Trophoblast cell (in vitro differentiated cells and primary cell): ENCODE data around the gene MAPK12.

ENCODE experiments used
- DNase-seq, 2 donors: peaks; one replicate each; pipeline ENCODE4 v3.0.0-alpha.2; 2016
- H2AFZ ChIP-seq: 2 replicates; pipeline ENCODE4 v1.6.1; 2013; ENCODE audit warnings: low read length, moderate library complexity, mild to moderate bottlenecking; ENCODE audit not compliant: insufficient read depth, poor library complexity
- H2AK5ac ChIP-seq: 2 replicates; pipeline ENCODE4 v1.6.1; 2013; ENCODE audit warnings: mild to moderate bottlenecking, low read length
- H2BK120ac ChIP-seq: 2 replicates; pipeline ENCODE4 v1.6.1; 2013; ENCODE audit warnings: low read length, mild to moderate bottlenecking, moderate library complexity; ENCODE audit not compliant: insufficient read depth, poor library complexity
- H2BK12ac ChIP-seq: 2 replicates; pipeline ENCODE4 v1.6.1; 2013; ENCODE audit warnings: mild to moderate bottlenecking, low read length, moderate library complexity
- H2BK5ac ChIP-seq: 2 replicates; pipeline ENCODE4 v1.6.1; 2013; ENCODE audit warnings: low read length, low read depth, moderate library complexity, mild to moderate bottlenecking; ENCODE audit not compliant: poor library complexity
- H3K14ac ChIP-seq: 2 replicates; pipeline ENCODE4 v1.6.1; 2013; ENCODE audit warnings: mild to moderate bottlenecking, low read length
- H3K18ac ChIP-seq: 2 replicates; pipeline ENCODE4 v1.6.1; 2013; ENCODE audit warnings: mild to moderate bottlenecking, low read length
- H3K23ac ChIP-seq: 2 replicates; pipeline ENCODE4 v1.6.1; 2013; ENCODE audit warnings: low read length
- H3K27ac ChIP-seq: 2 replicates; pipeline ENCODE4 v1.5.1; 2013; ENCODE audit warnings: low read depth, mild to moderate bottlenecking, inconsistent platforms, low read length, moderate library complexity
- H3K27me3 ChIP-seq: 2 replicates; pipeline ENCODE4 v1.6.1; 2013; ENCODE audit warnings: inconsistent platforms, mild to moderate bottlenecking, low read length, moderate library complexity; ENCODE audit not compliant: insufficient read depth
- H3K36me3 ChIP-seq, 2 experiments: 1 replicate in 1 of 2; 2 replicates in 1 of 2; pipeline ENCODE4 v1.6.1; 2013; ENCODE audit warnings: low read length in 2 of 2, mild to moderate bottlenecking in 2 of 2, moderate library complexity in 1 of 2; ENCODE audit not compliant: insufficient read depth in 2 of 2, control insufficient read depth in 1 of 2
- H3K4ac ChIP-seq: 2 replicates; pipeline ENCODE4 v1.6.1; 2013; ENCODE audit warnings: low read depth, mild to moderate bottlenecking, low read length, moderate library complexity
- H3K4me1 ChIP-seq, 2 experiments: 1 replicate in 1 of 2; 2 replicates in 1 of 2; pipeline ENCODE4 v1.6.1; 2013; ENCODE audit warnings: low read length in 2 of 2, mild to moderate bottlenecking in 2 of 2, moderate library complexity in 1 of 2; ENCODE audit not compliant: insufficient read depth in 2 of 2, control insufficient read depth in 1 of 2
- H3K4me2 ChIP-seq: 2 replicates; pipeline ENCODE4 v1.6.1; 2013; ENCODE audit warnings: inconsistent platforms, mild to moderate bottlenecking, low read length, moderate library complexity
- H3K4me3 ChIP-seq: 2 replicates; pipeline ENCODE4 v1.5.1; 2013; ENCODE audit warnings: mild to moderate bottlenecking, low read depth, low read length, inconsistent platforms
- H3K79me1 ChIP-seq: one replicate; pipeline ENCODE4 v1.6.1; 2013; ENCODE audit warnings: low read length
- H3K79me2 ChIP-seq: 2 replicates; pipeline ENCODE4 v1.6.1; 2013; ENCODE audit warnings: low read length, mild to moderate bottlenecking; ENCODE audit not compliant: control insufficient read depth, insufficient read depth, poor library complexity
- H3K9ac ChIP-seq: 2 replicates; pipeline ENCODE4 v1.6.1; 2013; ENCODE audit warnings: mild to moderate bottlenecking, low read length
- H3K9me3 ChIP-seq: 2 replicates; pipeline ENCODE4 v1.6.1; 2013; ENCODE audit warnings: low read depth, mild to moderate bottlenecking, control low read depth, inconsistent platforms, low read length; ENCODE audit not compliant: insufficient read depth
- H4K12ac ChIP-seq: 2 replicates; pipeline ENCODE4 v1.6.1; 2013; ENCODE audit warnings: low read depth, mild to moderate bottlenecking, low read length, moderate library complexity
- H4K8ac ChIP-seq: 2 replicates; pipeline ENCODE4 v1.6.1; 2013; ENCODE audit warnings: low read depth, mild to moderate bottlenecking, low read length, moderate library complexity
- H4K91ac ChIP-seq: one replicate; pipeline ENCODE4 v1.6.1; 2013; ENCODE audit warnings: low read depth, mild to moderate bottlenecking, low read length, moderate library complexity
- WGBS: extraction: QIAGEN DNeasy Blood & Tissue Kit; methylation state at CpG from one replicate; pipeline ENCODE4 v1.1.7; 2013; ENCODE audit warnings: missing lambda C conversion rate; ENCODE audit not compliant: insufficient read length, insufficient coverage; ENCODE audit errors: extremely low coverage; 5-methylcytosine and 5-hydroxymethylcytosine counted together

The MAPK12 gene

DNA sequence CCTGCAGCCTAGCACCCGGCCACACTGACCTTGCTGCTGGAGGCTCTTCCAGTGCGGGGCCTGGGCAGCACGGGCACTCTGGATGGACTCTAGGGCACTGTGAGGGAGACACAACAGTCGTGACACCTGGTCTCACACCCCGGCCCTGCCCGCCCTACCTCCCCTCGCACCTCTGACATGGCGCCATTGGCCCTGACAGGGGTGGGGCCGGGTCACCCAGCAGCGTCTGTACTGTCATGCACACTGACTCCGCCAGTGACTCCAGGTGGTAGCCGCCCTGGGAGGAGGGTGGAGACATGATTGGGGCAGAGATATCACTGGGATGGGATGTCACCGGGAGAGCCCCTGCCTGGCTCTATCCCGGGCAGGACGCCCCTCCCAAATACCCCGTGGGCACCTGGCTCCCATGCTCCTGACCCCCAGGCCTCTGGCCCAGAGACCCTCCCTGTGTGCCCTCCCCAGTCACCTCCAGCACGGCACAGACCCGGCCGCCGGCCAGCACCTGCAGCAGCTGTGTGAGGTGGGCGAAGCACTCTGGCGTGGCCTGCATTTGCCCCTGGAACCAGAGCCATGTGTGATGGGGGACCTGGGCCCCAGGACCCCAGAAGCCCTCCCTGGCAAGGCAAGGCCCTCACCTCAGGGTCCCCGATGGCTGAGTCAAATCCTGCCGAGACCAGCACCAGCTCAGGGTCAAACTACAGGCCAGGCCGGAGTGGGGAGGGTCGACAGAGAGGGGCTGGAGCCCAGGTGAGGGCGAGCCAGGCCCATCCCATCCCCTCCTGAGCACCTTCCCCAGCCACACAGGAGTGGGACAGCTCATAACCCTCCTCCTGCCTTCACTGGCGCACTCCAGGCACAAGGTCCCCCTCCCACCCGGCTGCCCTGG lies 13.0 kb downstream of the MAPK12 start:
- Histone ChIP-seq H3K79me2 (peaks cover 16% of the 10 kb centered on the region), H3K27me3 (no peaks in the 10 kb centered on the region), H2BK5ac (no peak overlapping the region), H2AFZ (no peak overlapping the region), H3K36me3 (peaks cover 26 to 29% of the 10 kb centered on the region in 2 experiments), H3K79me1 (peaks cover 14% of the 10 kb centered on the region), H3K23ac (no peak overlapping the region), H3K4me1 (peaks cover 18 to 27% of the 10 kb centered on the region in 2 experiments), H4K8ac (no peak overlapping the region), H3K9ac (no peak overlapping the region), H3K9me3 (peaks cover 3% of the 10 kb centered on the region), H4K12ac (no peak overlapping the region), H4K91ac (no peak overlapping the region), H3K18ac (no peak overlapping the region), H3K4me2 (no peak overlapping the region), H3K14ac (no peak overlapping the region), H2BK120ac (no peak overlapping the region), H2AK5ac (no peak overlapping the region), H3K4ac (no peak overlapping the region), H3K27ac (no peak overlapping the region), H2BK12ac (no peak overlapping the region), H3K4me3 (no peak overlapping the region)
- no CpG with 5 or more reads among the region's 29 CpGs for WGBS
- DNase-seq = no peak

DNA sequence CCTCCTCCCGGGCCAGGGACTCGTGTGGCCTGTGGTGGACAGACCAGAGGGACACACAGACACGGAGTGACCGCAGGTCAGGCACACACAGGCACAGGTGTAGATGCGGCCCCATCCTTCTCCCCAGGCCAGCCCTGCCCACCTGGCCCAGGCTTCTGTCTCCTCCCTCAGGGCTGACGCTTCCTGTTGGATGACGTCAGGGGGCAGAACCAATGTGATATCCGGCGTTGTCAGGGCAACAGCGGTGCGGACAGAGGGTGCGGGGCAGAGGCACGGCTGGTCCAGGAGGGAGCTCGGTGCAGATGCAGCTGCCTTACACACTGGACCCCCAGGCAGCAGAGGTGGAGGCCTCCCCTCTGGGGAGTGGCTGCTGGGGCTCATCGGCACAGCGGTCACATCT lies 13.7 kb downstream of the MAPK12 start:
- Histone ChIP-seq H4K8ac (no peak overlapping the region), H2BK5ac (no peak overlapping the region), H3K79me1 (peaks cover 14% of the 10 kb centered on the region), H3K4me2 (no peak overlapping the region), H2AK5ac (no peak overlapping the region), H3K27me3 (no peaks in the 10 kb centered on the region), H3K27ac (no peak overlapping the region), H2BK120ac (no peak overlapping the region), H3K9ac (no peak overlapping the region), H2AFZ (no peak overlapping the region), H3K14ac (no peak overlapping the region), H3K23ac (no peak overlapping the region), H2BK12ac (no peak overlapping the region), H3K9me3 (peaks cover 3% of the 10 kb centered on the region), H3K4me3 (peak overlapping the region; percentile 5), H3K4ac (no peak overlapping the region), H3K36me3 (peaks cover 26 to 29% of the 10 kb centered on the region in 2 experiments), H3K4me1 (peaks cover 18 to 28% of the 10 kb centered on the region in 2 experiments), H4K12ac (no peak overlapping the region), H3K18ac (no peak overlapping the region), H3K79me2 (peaks cover 16% of the 10 kb centered on the region), H4K91ac (no peak overlapping the region)
- WGBS = no CpG with 5 or more reads among the region's 16 CpGs
- DNase-seq = peak; percentile 34 to 58

DNA sequence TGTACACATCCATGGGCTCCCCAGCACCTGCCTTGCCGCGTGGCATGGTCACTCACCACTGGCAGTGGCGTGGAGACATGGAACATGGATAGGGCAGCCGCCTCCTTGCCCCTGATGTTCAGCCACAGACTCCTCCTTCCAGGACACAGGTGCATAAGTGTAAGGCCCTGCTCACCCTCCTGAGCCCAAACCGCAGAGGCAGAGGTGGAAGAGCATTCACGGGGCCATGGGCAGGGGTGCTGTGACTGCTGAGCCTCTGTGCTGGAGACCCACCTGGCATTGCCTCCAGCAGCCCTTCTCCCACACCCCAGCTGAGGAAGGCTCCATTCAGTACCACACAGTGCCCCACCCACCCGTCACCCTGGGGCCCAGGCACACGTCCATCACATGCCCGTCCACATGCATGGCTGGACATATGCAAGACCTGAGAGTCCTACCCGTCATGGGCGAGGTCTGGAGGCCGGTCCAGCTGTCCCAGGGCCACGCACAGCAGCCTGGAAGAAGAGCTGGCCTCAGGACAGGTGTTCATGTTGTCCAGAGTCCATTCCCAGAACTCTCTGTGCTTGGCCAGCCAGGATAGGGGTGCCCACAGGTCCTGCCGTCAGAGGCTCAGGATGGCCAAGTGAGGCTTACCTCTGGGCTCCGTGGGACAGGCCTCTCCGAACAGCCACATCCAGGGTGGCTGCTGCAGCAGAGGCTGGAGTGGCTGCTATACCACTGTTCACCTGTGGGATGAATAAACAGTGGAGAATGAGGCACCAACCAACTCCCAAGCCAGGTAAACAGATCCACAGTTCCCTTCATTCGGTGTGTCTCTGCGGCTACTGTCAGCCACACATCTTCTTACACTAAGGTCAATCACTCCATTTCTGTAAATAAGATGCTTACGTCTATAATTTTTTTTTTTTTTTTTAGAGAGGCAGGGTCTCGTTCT lies 15.0 kb downstream of the MAPK12 start:
- Histone ChIP-seq H3K14ac (no peak overlapping the region), H4K12ac (no peak overlapping the region), H3K18ac (no peak overlapping the region), H3K36me3 (peaks cover 26 to 29% of the 10 kb centered on the region in 2 experiments), H3K4ac (no peak overlapping the region), H3K27ac (no peak overlapping the region), H3K27me3 (no peaks in the 10 kb centered on the region), H3K4me1 (peaks cover 18 to 29% of the 10 kb centered on the region in 2 experiments), H2AFZ (no peak overlapping the region), H2AK5ac (no peak overlapping the region), H4K91ac (no peak overlapping the region), H4K8ac (no peak overlapping the region), H3K23ac (no peak overlapping the region), H3K79me2 (peaks cover 16% of the 10 kb centered on the region), H3K9me3 (peaks cover 3% of the 10 kb centered on the region), H3K4me2 (no peak overlapping the region), H3K79me1 (peaks cover 13% of the 10 kb centered on the region), H3K4me3 (peak overlapping the region; percentile 16), H2BK12ac (no peak overlapping the region), H2BK120ac (no peak overlapping the region), H3K9ac (no peak overlapping the region), H2BK5ac (no peak overlapping the region)
- no peak for DNase-seq
- no CpG with 5 or more reads among the region's 20 CpGs for WGBS
